GM06990 (cell line): ENCODE data around the gene FEM1C.

Experiments used
- DNase-seq: peaks from one replicate; pipeline ENCODE4 v3.0.0-alpha.2; 2011; ENCODE audit not compliant: insufficient read length; ENCODE audit errors: extremely low read depth
- H3K27me3 ChIP-seq: replicated peaks from 2 replicates; pipeline ENCODE4 v1.6.0; 2011; ENCODE audit warnings: low read length; ENCODE audit not compliant: control insufficient read depth, insufficient read depth
- H3K36me3 ChIP-seq: 2 replicates; pipeline ENCODE4 v1.5.1; 2011; ENCODE audit warnings: low read length; ENCODE audit not compliant: control insufficient read depth, insufficient read depth
- H3K4me3 ChIP-seq: replicated peaks from 2 replicates; pipeline ENCODE4 v1.5.1; 2011; ENCODE audit warnings: low read depth, mild to moderate bottlenecking, control low read depth, low read length
- TF ChIP-seq, protein P1 (sequence below): IDR thresholded peaks from 2 replicates; pipeline ENCODE4 v1.5.1; 2011; ENCODE audit warnings: low read length, control low read depth, mild to moderate bottlenecking, inconsistent platforms; ENCODE audit not compliant: insufficient read depth, poor library complexity, severe bottlenecking

FEM1C gene

DNA sequence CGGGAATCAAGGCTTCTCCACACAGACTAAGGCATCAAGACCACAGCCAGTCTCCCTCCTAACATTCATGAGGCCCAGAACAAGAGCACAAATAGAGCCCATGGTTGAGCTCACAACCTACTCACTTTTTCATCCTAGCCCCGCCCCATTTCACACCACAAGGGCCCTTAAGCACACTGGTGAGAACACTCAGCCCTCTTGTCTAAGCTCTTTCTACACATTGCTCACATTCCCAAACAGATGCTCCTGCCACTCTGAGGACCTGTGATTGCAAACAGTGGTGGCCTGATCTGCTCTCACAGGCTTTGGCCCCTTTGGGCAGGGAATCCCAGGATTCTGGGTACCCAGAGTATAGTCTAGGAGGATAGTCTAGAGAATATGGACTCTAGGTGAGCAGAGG lies 54.0 kb downstream of the FEM1C start:
- Histone ChIP-seq H3K36me3 (no peaks in the 10 kb centered on the region), H3K4me3 (no peak overlapping the region), H3K27me3 (no peaks in the 10 kb centered on the region)
- TF ChIP-seq, protein P1, sequence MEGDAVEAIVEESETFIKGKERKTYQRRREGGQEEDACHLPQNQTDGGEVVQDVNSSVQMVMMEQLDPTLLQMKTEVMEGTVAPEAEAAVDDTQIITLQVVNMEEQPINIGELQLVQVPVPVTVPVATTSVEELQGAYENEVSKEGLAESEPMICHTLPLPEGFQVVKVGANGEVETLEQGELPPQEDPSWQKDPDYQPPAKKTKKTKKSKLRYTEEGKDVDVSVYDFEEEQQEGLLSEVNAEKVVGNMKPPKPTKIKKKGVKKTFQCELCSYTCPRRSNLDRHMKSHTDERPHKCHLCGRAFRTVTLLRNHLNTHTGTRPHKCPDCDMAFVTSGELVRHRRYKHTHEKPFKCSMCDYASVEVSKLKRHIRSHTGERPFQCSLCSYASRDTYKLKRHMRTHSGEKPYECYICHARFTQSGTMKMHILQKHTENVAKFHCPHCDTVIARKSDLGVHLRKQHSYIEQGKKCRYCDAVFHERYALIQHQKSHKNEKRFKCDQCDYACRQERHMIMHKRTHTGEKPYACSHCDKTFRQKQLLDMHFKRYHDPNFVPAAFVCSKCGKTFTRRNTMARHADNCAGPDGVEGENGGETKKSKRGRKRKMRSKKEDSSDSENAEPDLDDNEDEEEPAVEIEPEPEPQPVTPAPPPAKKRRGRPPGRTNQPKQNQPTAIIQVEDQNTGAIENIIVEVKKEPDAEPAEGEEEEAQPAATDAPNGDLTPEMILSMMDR: no peak
- no peak for DNase-seq

- DNase-seq: no peak
- Histone ChIP-seq H3K4me3 (no peak overlapping the region), H3K27me3 (no peaks in the 10 kb centered on the region), H3K36me3 (no peaks in the 10 kb centered on the region)
- TF ChIP-seq, protein P1: no peak
Observed at GRCh38 chr5:115489733-115490132, 54.8 kb downstream of the FEM1C start.

- DNase-seq: peak; percentile 15
- no peak overlapping the region for H3K4me3 ChIP-seq
- H3K36me3 ChIP-seq: no peaks in the 10 kb centered on the region
- H3K27me3 ChIP-seq: no peaks in the 10 kb centered on the region
- TF ChIP-seq, protein P1: no peak
Observed at GRCh38 chr5:115487756-115488155, 56.8 kb downstream of the FEM1C start.

- Histone ChIP-seq H3K27me3 (no peaks in the 10 kb centered on the region), H3K4me3 (no peak overlapping the region), H3K36me3 (no peaks in the 10 kb centered on the region)
- TF ChIP-seq, protein P1: no peak
- no peak for DNase-seq
Observed at GRCh38 chr5:115487168-115487567, 57.4 kb downstream of the FEM1C start.

DNA sequence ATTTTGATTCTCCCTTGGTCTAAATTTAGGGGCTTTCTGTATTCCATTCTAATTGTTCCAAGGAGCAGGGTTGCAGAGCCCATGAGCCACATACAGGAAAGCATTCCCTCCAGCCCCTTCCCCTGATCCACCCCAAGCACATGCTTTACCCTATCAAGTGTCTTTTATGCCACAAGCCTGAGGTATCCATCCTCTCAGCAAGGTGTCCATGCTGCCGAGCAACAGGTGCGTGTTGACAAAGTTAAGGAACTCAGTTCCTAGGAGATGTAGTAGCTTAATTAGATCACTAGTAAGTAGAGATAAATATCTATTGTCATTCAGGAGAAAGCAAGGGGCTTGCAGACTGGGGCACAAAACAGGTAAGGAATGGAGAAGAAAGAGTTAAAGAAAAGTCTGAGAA lies 57.8 kb downstream of the FEM1C start:
- TF ChIP-seq, protein P1: no peak
- H3K4me3 ChIP-seq: no peak overlapping the region
- H3K36me3 ChIP-seq: no peaks in the 10 kb centered on the region
- no peak for DNase-seq
- H3K27me3 ChIP-seq: no peaks in the 10 kb centered on the region

GRCh38 chr5:115484368-115484767 lies 60.2 kb downstream of the FEM1C start:
- Histone ChIP-seq H3K27me3 (no peaks in the 10 kb centered on the region), H3K4me3 (no peak overlapping the region), H3K36me3 (no peaks in the 10 kb centered on the region)
- no peak for DNase-seq
- TF ChIP-seq, protein P1: no peak
